ENCODE results near the gene LSM11. TPM values are rescaled to one million over a fixed set of nuclear protein-coding genes. Genes with fewer than 3 reads are reported as not detected.

The LSM11 gene
- polyA plus RNA-seq, 1 donor from 2014 or later, result 30.6 TPM

DNA sequence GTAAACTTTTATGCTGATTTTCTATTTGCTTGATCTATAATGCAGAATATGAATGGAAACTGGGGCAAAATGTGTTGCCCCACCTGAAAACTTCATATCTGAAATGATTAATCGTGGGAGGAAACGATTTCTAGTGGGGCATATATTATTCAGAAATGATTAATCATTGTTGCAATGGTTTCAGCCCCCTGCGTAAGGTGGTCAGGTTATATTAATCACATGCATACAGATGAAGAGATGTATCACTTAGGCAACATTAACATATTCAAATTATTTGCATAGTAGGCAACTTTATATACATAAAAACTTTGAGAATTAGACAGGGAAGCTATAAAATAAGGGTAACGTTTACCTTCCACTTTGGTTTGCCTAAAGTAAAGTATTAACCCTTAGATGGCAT lies 49.8 kb downstream of the LSM11 start:
- no peak overlapping the region for H3K9ac ChIP-seq (ENCODE audit: low read length)
- no peak overlapping the region for H3K27ac ChIP-seq (ENCODE audit: low read length)
- H3K36me3 ChIP-seq (ENCODE audit: insufficient read depth, low read length), result peaks cover 2% of the 10 kb centered on the region
- H2AFZ ChIP-seq (ENCODE audit: low read depth, low read length), result no peak overlapping the region
- H3K4me3 ChIP-seq (ENCODE audit: low read length), result no peak overlapping the region
- H3K4me2 ChIP-seq (ENCODE audit: low read length), result no peak overlapping the region
- no peaks in the 10 kb centered on the region for H3K9me3 ChIP-seq (ENCODE audit: low read length)
- no peaks in the 10 kb centered on the region for H4K20me1 ChIP-seq (ENCODE audit: insufficient read depth)
- H3K9me2 ChIP-seq (ENCODE audit: insufficient read depth, low read length), result no peaks in the 10 kb centered on the region
- TF ChIP-seq EZH2 (IDR thresholded peaks at IDR 0.05; ENCODE audit: borderline replicate concordance, insufficient read depth, low read length, poor library complexity, severe bottlenecking) (no peak), SMC3 (conservative IDR thresholded peaks at IDR 0.05; ENCODE audit: poor library complexity) (no peak), TAF1 (IDR thresholded peaks at IDR 0.05; ENCODE audit: low read depth) (no peak), MXI1 (conservative IDR thresholded peaks at IDR 0.05; ENCODE audit: poor library complexity, severe bottlenecking) (no peak), RAD21 (conservative IDR thresholded peaks at IDR 0.05) (no peak), EP300 (conservative IDR thresholded peaks at IDR 0.05; ENCODE audit: poor library complexity, severe bottlenecking) (no peak), POLR2AphosphoS5 (IDR thresholded peaks at IDR 0.05) (no peak)
- TF ChIP-seq, protein P1, sequence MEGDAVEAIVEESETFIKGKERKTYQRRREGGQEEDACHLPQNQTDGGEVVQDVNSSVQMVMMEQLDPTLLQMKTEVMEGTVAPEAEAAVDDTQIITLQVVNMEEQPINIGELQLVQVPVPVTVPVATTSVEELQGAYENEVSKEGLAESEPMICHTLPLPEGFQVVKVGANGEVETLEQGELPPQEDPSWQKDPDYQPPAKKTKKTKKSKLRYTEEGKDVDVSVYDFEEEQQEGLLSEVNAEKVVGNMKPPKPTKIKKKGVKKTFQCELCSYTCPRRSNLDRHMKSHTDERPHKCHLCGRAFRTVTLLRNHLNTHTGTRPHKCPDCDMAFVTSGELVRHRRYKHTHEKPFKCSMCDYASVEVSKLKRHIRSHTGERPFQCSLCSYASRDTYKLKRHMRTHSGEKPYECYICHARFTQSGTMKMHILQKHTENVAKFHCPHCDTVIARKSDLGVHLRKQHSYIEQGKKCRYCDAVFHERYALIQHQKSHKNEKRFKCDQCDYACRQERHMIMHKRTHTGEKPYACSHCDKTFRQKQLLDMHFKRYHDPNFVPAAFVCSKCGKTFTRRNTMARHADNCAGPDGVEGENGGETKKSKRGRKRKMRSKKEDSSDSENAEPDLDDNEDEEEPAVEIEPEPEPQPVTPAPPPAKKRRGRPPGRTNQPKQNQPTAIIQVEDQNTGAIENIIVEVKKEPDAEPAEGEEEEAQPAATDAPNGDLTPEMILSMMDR (IDR thresholded peaks at IDR 0.05; ENCODE audit: poor library complexity, severe bottlenecking), result no peak
- TF ChIP-seq, protein P2, sequence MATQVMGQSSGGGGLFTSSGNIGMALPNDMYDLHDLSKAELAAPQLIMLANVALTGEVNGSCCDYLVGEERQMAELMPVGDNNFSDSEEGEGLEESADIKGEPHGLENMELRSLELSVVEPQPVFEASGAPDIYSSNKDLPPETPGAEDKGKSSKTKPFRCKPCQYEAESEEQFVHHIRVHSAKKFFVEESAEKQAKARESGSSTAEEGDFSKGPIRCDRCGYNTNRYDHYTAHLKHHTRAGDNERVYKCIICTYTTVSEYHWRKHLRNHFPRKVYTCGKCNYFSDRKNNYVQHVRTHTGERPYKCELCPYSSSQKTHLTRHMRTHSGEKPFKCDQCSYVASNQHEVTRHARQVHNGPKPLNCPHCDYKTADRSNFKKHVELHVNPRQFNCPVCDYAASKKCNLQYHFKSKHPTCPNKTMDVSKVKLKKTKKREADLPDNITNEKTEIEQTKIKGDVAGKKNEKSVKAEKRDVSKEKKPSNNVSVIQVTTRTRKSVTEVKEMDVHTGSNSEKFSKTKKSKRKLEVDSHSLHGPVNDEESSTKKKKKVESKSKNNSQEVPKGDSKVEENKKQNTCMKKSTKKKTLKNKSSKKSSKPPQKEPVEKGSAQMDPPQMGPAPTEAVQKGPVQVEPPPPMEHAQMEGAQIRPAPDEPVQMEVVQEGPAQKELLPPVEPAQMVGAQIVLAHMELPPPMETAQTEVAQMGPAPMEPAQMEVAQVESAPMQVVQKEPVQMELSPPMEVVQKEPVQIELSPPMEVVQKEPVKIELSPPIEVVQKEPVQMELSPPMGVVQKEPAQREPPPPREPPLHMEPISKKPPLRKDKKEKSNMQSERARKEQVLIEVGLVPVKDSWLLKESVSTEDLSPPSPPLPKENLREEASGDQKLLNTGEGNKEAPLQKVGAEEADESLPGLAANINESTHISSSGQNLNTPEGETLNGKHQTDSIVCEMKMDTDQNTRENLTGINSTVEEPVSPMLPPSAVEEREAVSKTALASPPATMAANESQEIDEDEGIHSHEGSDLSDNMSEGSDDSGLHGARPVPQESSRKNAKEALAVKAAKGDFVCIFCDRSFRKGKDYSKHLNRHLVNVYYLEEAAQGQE (IDR thresholded peaks at IDR 0.05; ENCODE audit: borderline replicate concordance), result no peak
- no peaks in the 10 kb centered on the region for H3K79me2 ChIP-seq (replicated peaks; ENCODE audit: insufficient read depth, low read length)
- no peaks in the 10 kb centered on the region for H3F3A ChIP-seq (ENCODE audit: insufficient read depth, low read length, poor library complexity, severe bottlenecking)
- no peaks in the 10 kb centered on the region for H3K27me3 ChIP-seq (ENCODE audit: insufficient read depth, low read depth, low read length)

DNA sequence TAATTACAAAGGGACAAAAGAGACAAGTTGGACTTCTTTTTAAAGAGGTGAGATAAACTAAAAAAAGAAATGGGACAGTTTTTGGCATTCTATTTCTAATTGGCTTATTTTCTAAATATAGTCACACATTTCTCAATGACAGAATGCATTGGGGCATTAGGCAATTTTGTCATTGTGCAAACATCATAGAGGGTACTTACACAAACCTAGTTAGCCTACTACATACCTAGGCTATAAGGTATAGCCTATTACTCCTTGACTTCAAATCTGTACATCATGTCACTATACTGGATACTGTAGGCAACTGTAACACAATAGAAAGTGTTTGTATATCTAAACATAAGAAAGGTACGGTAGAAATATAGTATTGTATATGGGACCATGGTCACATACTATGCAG lies 56.1 kb downstream of the LSM11 start:
- Histone ChIP-seq H3K36me3 (ENCODE audit: insufficient read depth, low read length) (no peaks in the 10 kb centered on the region), H4K20me1 (ENCODE audit: insufficient read depth) (no peaks in the 10 kb centered on the region), H2AFZ (ENCODE audit: low read depth, low read length) (no peak overlapping the region), H3K79me2 (replicated peaks; ENCODE audit: insufficient read depth, low read length) (no peaks in the 10 kb centered on the region), H3K9me2 (ENCODE audit: insufficient read depth, low read length) (no peaks in the 10 kb centered on the region), H3K9ac (ENCODE audit: low read length) (no peak overlapping the region), H3K4me2 (ENCODE audit: low read length) (no peak overlapping the region), H3K27me3 (ENCODE audit: insufficient read depth, low read depth, low read length) (no peaks in the 10 kb centered on the region), H3F3A (ENCODE audit: insufficient read depth, low read length, poor library complexity, severe bottlenecking) (no peaks in the 10 kb centered on the region), H3K4me3 (ENCODE audit: low read length) (no peak overlapping the region), H3K9me3 (ENCODE audit: low read length) (no peaks in the 10 kb centered on the region), H3K27ac (ENCODE audit: low read length) (no peak overlapping the region)
- TF ChIP-seq TAF1 (IDR thresholded peaks at IDR 0.05; ENCODE audit: low read depth), result no peak
- TF ChIP-seq, protein P2 (IDR thresholded peaks at IDR 0.05; ENCODE audit: borderline replicate concordance), result no peak
- no peak for TF ChIP-seq RAD21 (conservative IDR thresholded peaks at IDR 0.05)
- no peak for TF ChIP-seq SMC3 (conservative IDR thresholded peaks at IDR 0.05; ENCODE audit: poor library complexity)
- TF ChIP-seq, protein P1 (IDR thresholded peaks at IDR 0.05; ENCODE audit: poor library complexity, severe bottlenecking), result no peak
- TF ChIP-seq EZH2 (IDR thresholded peaks at IDR 0.05; ENCODE audit: borderline replicate concordance, insufficient read depth, low read length, poor library complexity, severe bottlenecking), result no peak
- TF ChIP-seq EP300 (conservative IDR thresholded peaks at IDR 0.05; ENCODE audit: poor library complexity, severe bottlenecking), result no peak
- no peak for TF ChIP-seq MXI1 (conservative IDR thresholded peaks at IDR 0.05; ENCODE audit: poor library complexity, severe bottlenecking)
- TF ChIP-seq POLR2AphosphoS5 (IDR thresholded peaks at IDR 0.05), result no peak
